SU-DHL-6 (cell line): Measurements from ENCODE around the gene LNX1.

Experiments
- H2AFZ ChIP-seq: fragments of 200-600 bp; sonication (generic); 2 replicates; pipeline ENCODE4 v1.6.1; 2014; ENCODE audit warnings: low read depth, mild to moderate bottlenecking, moderate library complexity, mixed read lengths, antibody characterized with exemption, low read length; ENCODE audit not compliant: severe bottlenecking
- H3F3A ChIP-seq: fragments of 200-600 bp; shearing (Covaris generic); 2 replicates; pipeline ENCODE4 v1.6.0; 2016; ENCODE audit warnings: antibody characterized with exemption, mild to moderate bottlenecking; ENCODE audit not compliant: insufficient read depth
- H3K27ac ChIP-seq: fragments of 200-600 bp; sonication (generic); 2 replicates; pipeline ENCODE4 v1.5.1; 2016; ENCODE audit warnings: low read depth, mild to moderate bottlenecking, low read length, moderate library complexity, mixed read lengths
- H3K27me3 ChIP-seq: fragments of 200-600 bp; sonication (generic), shearing (Covaris generic); 2 replicates; pipeline ENCODE4 v1.6.0; 2014; ENCODE audit warnings: mild to moderate bottlenecking, low read length
- H3K36me3 ChIP-seq: fragments of 200-600 bp; sonication (generic); 2 replicates; pipeline ENCODE4 v1.6.1; 2014; ENCODE audit warnings: mild to moderate bottlenecking, low read length, mixed read lengths
- H3K4me2 ChIP-seq: fragments of 300-600, 200-600 bp; shearing (Covaris generic), sonication (generic); 2 replicates; pipeline ENCODE4 v1.6.0; 2014; ENCODE audit warnings: low read length, low read depth, mild to moderate bottlenecking; ENCODE audit not compliant: poor library complexity, severe bottlenecking
- H3K4me3 ChIP-seq: fragments of 200-600 bp; sonication (generic); 2 replicates; pipeline ENCODE4 v1.5.1; 2014; ENCODE audit warnings: antibody characterized with exemption, low read length, mild to moderate bottlenecking, mixed read lengths; ENCODE audit not compliant: insufficient read depth, poor library complexity, severe bottlenecking
- H3K79me2 ChIP-seq: fragments of 200-600 bp; sonication (generic); 2 replicates; pipeline ENCODE4 v1.6.1; 2014; ENCODE audit warnings: mild to moderate bottlenecking, low read length, moderate library complexity; ENCODE audit not compliant: insufficient read depth
- H3K9ac ChIP-seq: fragments of 200-600 bp; sonication (generic); 2 replicates; pipeline ENCODE4 v1.7.0; 2014; ENCODE audit warnings: mild to moderate bottlenecking, low read length
- H3K9me2 ChIP-seq: fragments of 200-600 bp; sonication (generic); replicated peaks from 2 replicates; pipeline ENCODE4 v1.6.1; 2014; ENCODE audit warnings: low read length; ENCODE audit not compliant: insufficient read depth
- H3K9me3 ChIP-seq: fragments of 200-600 bp; sonication (generic); 2 replicates; pipeline ENCODE4 v1.6.1; 2014; ENCODE audit warnings: low read length, mixed read lengths; ENCODE audit not compliant: insufficient read depth
- H4K20me1 ChIP-seq: fragments of 200-600 bp; sonication (generic); 2 replicates; pipeline ENCODE4 v1.6.1; 2014; ENCODE audit warnings: low read depth, mild to moderate bottlenecking, antibody characterized with exemption, low read length, moderate library complexity, mixed read lengths
- EZH2phosphoT487 ChIP-seq: fragments of 200-600 bp; sonication (generic), shearing (Covaris generic); conservative IDR thresholded peaks from 2 replicates; pipeline ENCODE4 v1.6.1; 2018; ENCODE audit warnings: mild to moderate bottlenecking, antibody characterized with exemption, low read length, moderate library complexity, mixed read lengths
- TF ChIP-seq, protein P1 (sequence below): fragments of 200-600 bp; sonication (generic); IDR thresholded peaks from one replicate; pipeline ENCODE4 v1.5.1; 2017; ENCODE audit warnings: antibody characterized with exemption, mild to moderate bottlenecking, low read length, moderate library complexity; ENCODE audit not compliant: insufficient read depth, poor library complexity, severe bottlenecking

LNX1 gene

DNA sequence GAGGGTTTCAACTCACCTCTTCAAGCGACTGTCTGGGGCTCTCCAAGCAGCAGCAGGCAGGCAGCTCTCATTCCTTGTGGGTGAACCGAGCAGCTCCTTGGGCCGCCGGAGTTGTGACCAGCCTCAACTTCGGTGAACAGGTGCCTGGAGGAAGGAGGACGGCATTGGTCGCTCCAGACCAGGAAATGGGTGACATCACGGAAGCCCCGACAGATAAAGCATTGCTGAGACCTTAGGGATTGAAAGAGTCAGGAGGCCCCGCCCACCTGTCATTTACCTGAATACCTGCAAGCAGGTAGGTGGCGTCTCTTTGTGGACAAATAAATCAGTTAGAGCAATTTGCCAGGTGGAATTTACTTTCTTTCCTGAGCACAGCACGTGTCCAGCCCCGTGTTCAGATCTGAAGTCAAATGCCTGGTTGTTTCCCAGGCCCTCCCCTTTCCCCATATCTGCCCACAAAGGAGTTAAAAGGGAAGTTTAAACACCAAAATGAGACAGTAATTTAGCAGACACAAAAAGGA is at the start of gene LNX1:
LNX1 (minus strand) TSS at position 115 of the 521 bp plus-strand sequence. CDS start 17,484 bp downstream, outside the sequence.
- no peak within 1 kb of the TSS for H3K9ac ChIP-seq
- H4K20me1 ChIP-seq: no peaks in the 10 kb centered on the region
- H3F3A ChIP-seq: no peaks in the 10 kb centered on the region
- H3K9me3 ChIP-seq: no peaks in the 10 kb centered on the region
- H2AFZ ChIP-seq: no peak within 1 kb of the TSS
- no peaks in the 10 kb centered on the region for H3K9me2 ChIP-seq
- no peak within 1 kb of the TSS for H3K27ac ChIP-seq
- H3K79me2 ChIP-seq: no peaks in the 10 kb centered on the region
- no peak within 1 kb of the TSS for H3K4me2 ChIP-seq
- no peak within 1 kb of the TSS for H3K4me3 ChIP-seq
- H3K36me3 ChIP-seq: no peaks in the 10 kb centered on the region
- no peaks in the 10 kb centered on the region for H3K27me3 ChIP-seq
- TF ChIP-seq, protein P1, sequence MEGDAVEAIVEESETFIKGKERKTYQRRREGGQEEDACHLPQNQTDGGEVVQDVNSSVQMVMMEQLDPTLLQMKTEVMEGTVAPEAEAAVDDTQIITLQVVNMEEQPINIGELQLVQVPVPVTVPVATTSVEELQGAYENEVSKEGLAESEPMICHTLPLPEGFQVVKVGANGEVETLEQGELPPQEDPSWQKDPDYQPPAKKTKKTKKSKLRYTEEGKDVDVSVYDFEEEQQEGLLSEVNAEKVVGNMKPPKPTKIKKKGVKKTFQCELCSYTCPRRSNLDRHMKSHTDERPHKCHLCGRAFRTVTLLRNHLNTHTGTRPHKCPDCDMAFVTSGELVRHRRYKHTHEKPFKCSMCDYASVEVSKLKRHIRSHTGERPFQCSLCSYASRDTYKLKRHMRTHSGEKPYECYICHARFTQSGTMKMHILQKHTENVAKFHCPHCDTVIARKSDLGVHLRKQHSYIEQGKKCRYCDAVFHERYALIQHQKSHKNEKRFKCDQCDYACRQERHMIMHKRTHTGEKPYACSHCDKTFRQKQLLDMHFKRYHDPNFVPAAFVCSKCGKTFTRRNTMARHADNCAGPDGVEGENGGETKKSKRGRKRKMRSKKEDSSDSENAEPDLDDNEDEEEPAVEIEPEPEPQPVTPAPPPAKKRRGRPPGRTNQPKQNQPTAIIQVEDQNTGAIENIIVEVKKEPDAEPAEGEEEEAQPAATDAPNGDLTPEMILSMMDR: no peak
- no peak for TF ChIP-seq EZH2phosphoT487

DNA sequence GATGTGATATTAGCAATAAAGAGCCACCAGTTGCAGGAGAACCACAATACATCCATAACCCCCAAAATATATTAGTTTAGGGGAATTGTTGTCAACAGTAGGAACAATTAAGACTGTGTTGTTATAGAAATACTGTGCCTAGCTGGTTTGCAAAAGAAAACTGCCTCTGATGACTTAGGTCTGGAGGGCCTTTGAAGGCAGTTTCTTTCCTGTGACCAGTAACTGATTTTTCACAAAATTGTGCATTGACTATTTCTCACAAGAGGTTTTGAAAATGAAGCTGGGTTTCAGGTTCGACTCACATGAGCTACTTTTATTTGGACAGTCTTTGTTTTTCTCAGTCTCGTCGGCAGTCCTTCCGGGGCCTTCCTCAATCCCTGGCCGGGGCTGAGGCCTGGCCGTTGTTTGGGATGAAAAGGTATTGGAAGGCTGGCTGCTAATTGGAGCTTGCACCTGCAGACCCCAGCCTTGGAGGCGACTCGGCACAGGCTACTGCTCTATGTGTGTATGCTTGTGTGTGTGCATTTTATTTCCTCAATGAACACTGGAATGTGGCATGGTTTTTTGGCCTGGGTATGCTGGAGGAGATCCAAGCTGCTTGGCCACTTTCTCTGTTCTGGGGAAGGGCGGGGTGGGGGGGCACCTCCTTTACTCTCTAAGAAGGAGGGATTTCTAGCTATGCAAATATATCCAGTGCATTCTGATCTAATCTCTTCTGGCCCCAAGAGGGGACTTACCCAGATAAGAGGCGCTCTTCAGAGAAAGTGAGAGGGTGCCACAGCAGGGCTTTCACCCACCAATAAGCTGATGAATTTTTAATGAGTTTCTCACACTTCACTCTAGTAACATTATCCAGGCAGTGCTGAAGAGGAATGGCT is 49.5 kb upstream of the LNX1 start:
- H3K9me3 ChIP-seq: no peaks in the 10 kb centered on the region
- no peaks in the 10 kb centered on the region for H3K27me3 ChIP-seq
- no peak overlapping the region for H2AFZ ChIP-seq
- H3K9me2 ChIP-seq: no peaks in the 10 kb centered on the region
- no peak overlapping the region for H3K4me2 ChIP-seq
- no peak overlapping the region for H3K27ac ChIP-seq
- TF ChIP-seq EZH2phosphoT487: no peak
- TF ChIP-seq, protein P1: no peak
- no peak overlapping the region for H3K4me3 ChIP-seq
- no peaks in the 10 kb centered on the region for H4K20me1 ChIP-seq
- no peak overlapping the region for H3K9ac ChIP-seq
- no peaks in the 10 kb centered on the region for H3K36me3 ChIP-seq
- no peaks in the 10 kb centered on the region for H3K79me2 ChIP-seq
- no peaks in the 10 kb centered on the region for H3F3A ChIP-seq

DNA sequence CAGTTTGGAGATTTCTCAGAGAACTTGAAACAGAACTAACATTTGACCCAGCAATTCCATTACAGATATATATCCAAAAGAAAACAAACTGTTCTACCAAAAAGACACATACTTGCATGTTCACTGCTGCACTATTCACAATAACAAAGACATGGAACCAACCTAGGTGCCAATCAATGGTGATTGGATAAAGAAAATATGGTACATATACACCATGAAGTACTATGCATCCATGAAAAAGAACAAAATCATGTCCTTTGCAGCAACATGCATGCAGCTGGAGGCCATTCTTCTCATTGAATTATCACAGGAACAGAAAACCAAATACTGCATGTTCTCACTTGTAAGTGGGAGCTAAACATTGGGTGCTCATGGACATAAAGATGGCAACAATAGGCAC is 47.6 kb upstream of the LNX1 start:
- Histone ChIP-seq H3K27ac (no peak overlapping the region), H3K4me2 (no peak overlapping the region), H3K9ac (no peak overlapping the region), H2AFZ (no peak overlapping the region), H3K36me3 (no peaks in the 10 kb centered on the region), H3K27me3 (no peaks in the 10 kb centered on the region), H3K9me3 (no peaks in the 10 kb centered on the region), H3K9me2 (no peaks in the 10 kb centered on the region), H4K20me1 (no peaks in the 10 kb centered on the region), H3K79me2 (no peaks in the 10 kb centered on the region), H3K4me3 (no peak overlapping the region), H3F3A (no peaks in the 10 kb centered on the region)
- TF ChIP-seq, protein P1: no peak
- no peak for TF ChIP-seq EZH2phosphoT487
